ENCODE measurements around the gene HLA-A. TPM values are rescaled to one million over a fixed set of nuclear protein-coding genes. Genes with fewer than 3 reads are reported as not detected.
A peak's percentile ranks its signal among the peaks of the same experiment; 100 is the strongest.

The HLA-A gene
- total RNA-seq, result 1,000 to 10,000 TPM; 1,960 to 2,242 TPM
- 3,469 to 4,113 reads per million in 2 donors for total RNA-seq

GRCh38 chr6:29942275-29943052 lies at the start of gene HLA-A:
TSS of gene HLA-A (plus strand) at chr6:29942532. CDS start at chr6:29942554, 22 bp downstream.
- Mint-ChIP-seq H3K27me3 (no peaks in the 10 kb centered on the region), H3K27ac (peak within 1 kb of the TSS; percentile 100), H3K36me3 (ENCODE audit: low read depth) (peaks cover 16% of the 10 kb centered on the region), H3K4me1 (peaks cover 33% of the 10 kb centered on the region), H3K4me3 (peak within 1 kb of the TSS; percentile 97)
- ATAC-seq, result peak; percentile 86
- peak; percentile 82 to 89 (median 87) for DNase-seq
- no peaks in the 10 kb centered on the region for H3K9me3 ChIP-seq (ENCODE audit: control insufficient read depth, low read length, poor library complexity, severe bottlenecking)

- Mint-ChIP-seq H3K36me3 (ENCODE audit: low read depth) (no peaks in the 10 kb centered on the region), H3K4me3 (no peak overlapping the region), H3K4me1 (peaks cover 2% of the 10 kb centered on the region), H3K27me3 (no peaks in the 10 kb centered on the region), H3K27ac (no peak overlapping the region)
- ATAC-seq (no peak), DNase-seq (no peak)
- H3K9me3 ChIP-seq (ENCODE audit: control insufficient read depth, low read length, poor library complexity, severe bottlenecking), result no peaks in the 10 kb centered on the region
Measured at GRCh38 chr6:29892696-29893095, 49.6 kb upstream of the HLA-A start.

GRCh38 chr6:29899281-29899680 lies 43.1 kb upstream of the HLA-A start:
- no peak overlapping the region for H3K27ac Mint-ChIP-seq

GRCh38 chr6:29905286-29905685 lies 37.0 kb upstream of the HLA-A start:
- Mint-ChIP-seq H3K36me3 (ENCODE audit: low read depth) (no peaks in the 10 kb centered on the region), H3K4me1 (peaks cover 4% of the 10 kb centered on the region), H3K27me3 (no peaks in the 10 kb centered on the region), H3K27ac (no peak overlapping the region), H3K4me3 (no peak overlapping the region)
- no peaks in the 10 kb centered on the region for H3K9me3 ChIP-seq (ENCODE audit: control insufficient read depth, low read length, poor library complexity, severe bottlenecking)
- no peak for DNase-seq
- ATAC-seq, result no peak

More at GRCh38 chr6:29899281-29899680, 43.1 kb upstream of the HLA-A start:
- peaks cover 2% of the 10 kb centered on the region for H3K4me1 Mint-ChIP-seq
- no peaks in the 10 kb centered on the region for H3K36me3 Mint-ChIP-seq (ENCODE audit: low read depth)
- ATAC-seq (no peak), DNase-seq (no peak)
- no peaks in the 10 kb centered on the region for H3K9me3 ChIP-seq (ENCODE audit: control insufficient read depth, low read length, poor library complexity, severe bottlenecking)
- H3K4me3 Mint-ChIP-seq, result no peak overlapping the region
- no peaks in the 10 kb centered on the region for H3K27me3 Mint-ChIP-seq

GRCh38 chr6:29907637-29908340 lies 34.5 kb upstream of the HLA-A start:
- Mint-ChIP-seq H3K27me3 (peaks cover 7% of the 10 kb centered on the region), H3K4me3 (no peak overlapping the region), H3K27ac (no peak overlapping the region), H3K4me1 (peaks cover 6% of the 10 kb centered on the region), H3K36me3 (ENCODE audit: low read depth) (no peaks in the 10 kb centered on the region)
- ATAC-seq (no peak), DNase-seq (no peak)
- H3K9me3 ChIP-seq (ENCODE audit: control insufficient read depth, low read length, poor library complexity, severe bottlenecking), result no peaks in the 10 kb centered on the region

GRCh38 chr6:29908341-29908662 lies 34.0 kb upstream of the HLA-A start:
- Mint-ChIP-seq H3K4me1 (peaks cover 6% of the 10 kb centered on the region), H3K36me3 (ENCODE audit: low read depth) (no peaks in the 10 kb centered on the region), H3K27me3 (peaks cover 9% of the 10 kb centered on the region), H3K27ac (no peak overlapping the region), H3K4me3 (no peak overlapping the region)
- ATAC-seq, result no peak
- DNase-seq, result no peak
- H3K9me3 ChIP-seq (ENCODE audit: control insufficient read depth, low read length, poor library complexity, severe bottlenecking), result no peaks in the 10 kb centered on the region

- ATAC-seq, result no peak
- H3K27ac Mint-ChIP-seq, result no peak overlapping the region
Measured at GRCh38 chr6:29908710-29909109, 33.6 kb upstream of the HLA-A start.

GRCh38 chr6:29909985-29910384 lies 32.3 kb upstream of the HLA-A start:
- Mint-ChIP-seq H3K36me3 (ENCODE audit: low read depth) (no peaks in the 10 kb centered on the region), H3K4me3 (no peak overlapping the region), H3K27ac (no peak overlapping the region), H3K27me3 (peaks cover 9% of the 10 kb centered on the region), H3K4me1 (peaks cover 4% of the 10 kb centered on the region)
- no peaks in the 10 kb centered on the region for H3K9me3 ChIP-seq (ENCODE audit: control insufficient read depth, low read length, poor library complexity, severe bottlenecking)
- ATAC-seq (no peak), DNase-seq (no peak)

More at GRCh38 chr6:29908710-29909109, 33.6 kb upstream of the HLA-A start:
- H3K9me3 ChIP-seq (ENCODE audit: control insufficient read depth, low read length, poor library complexity, severe bottlenecking), result no peaks in the 10 kb centered on the region
- Mint-ChIP-seq H3K4me3 (no peak overlapping the region), H3K4me1 (peaks cover 4% of the 10 kb centered on the region), H3K36me3 (ENCODE audit: low read depth) (no peaks in the 10 kb centered on the region), H3K27me3 (peaks cover 9% of the 10 kb centered on the region)
- DNase-seq, result no peak

- no peaks in the 10 kb centered on the region for H3K36me3 Mint-ChIP-seq (ENCODE audit: low read depth)
- no peaks in the 10 kb centered on the region for H3K9me3 ChIP-seq (ENCODE audit: control insufficient read depth, low read length, poor library complexity, severe bottlenecking)
- H3K27me3 Mint-ChIP-seq, result peaks cover 9% of the 10 kb centered on the region
- DNase-seq (no peak), ATAC-seq (no peak)
- peaks cover 2% of the 10 kb centered on the region for H3K4me1 Mint-ChIP-seq
- no peak overlapping the region for H3K4me3 Mint-ChIP-seq
- H3K27ac Mint-ChIP-seq, result no peak overlapping the region
Measured at GRCh38 chr6:29912840-29913239, 29.5 kb upstream of the HLA-A start.

GRCh38 chr6:29916741-29917140 lies 25.6 kb upstream of the HLA-A start:
- H3K4me1 Mint-ChIP-seq, result peaks cover 2% of the 10 kb centered on the region
- H3K36me3 Mint-ChIP-seq (ENCODE audit: low read depth), result no peaks in the 10 kb centered on the region
- no peak overlapping the region for H3K27ac Mint-ChIP-seq
- H3K4me3 Mint-ChIP-seq, result no peak overlapping the region
- H3K27me3 Mint-ChIP-seq, result peaks cover 9% of the 10 kb centered on the region
- DNase-seq, result no peak
- no peak for ATAC-seq
- H3K9me3 ChIP-seq (ENCODE audit: control insufficient read depth, low read length, poor library complexity, severe bottlenecking), result no peaks in the 10 kb centered on the region

GRCh38 chr6:29917857-29918256 lies 24.5 kb upstream of the HLA-A start:
- Mint-ChIP-seq H3K27ac (no peak overlapping the region), H3K27me3 (peaks cover under 1% of the 10 kb centered on the region), H3K36me3 (ENCODE audit: low read depth) (no peaks in the 10 kb centered on the region), H3K4me3 (no peak overlapping the region), H3K4me1 (no peaks in the 10 kb centered on the region)
- no peaks in the 10 kb centered on the region for H3K9me3 ChIP-seq (ENCODE audit: control insufficient read depth, low read length, poor library complexity, severe bottlenecking)
- DNase-seq, result no peak
- no peak for ATAC-seq

GRCh38 chr6:29919506-29920445 lies 22.6 kb upstream of the HLA-A start:
- H3K9me3 ChIP-seq (ENCODE audit: control insufficient read depth, low read length, poor library complexity, severe bottlenecking), result no peaks in the 10 kb centered on the region
- H3K4me3 Mint-ChIP-seq, result no peak overlapping the region
- no peak overlapping the region for H3K27ac Mint-ChIP-seq
- no peak for ATAC-seq
- DNase-seq, result no peak
- H3K27me3 Mint-ChIP-seq, result no peaks in the 10 kb centered on the region
- H3K36me3 Mint-ChIP-seq (ENCODE audit: low read depth), result no peaks in the 10 kb centered on the region
- peaks cover 2% of the 10 kb centered on the region for H3K4me1 Mint-ChIP-seq

- Mint-ChIP-seq H3K4me1 (peaks cover 8% of the 10 kb centered on the region), H3K4me3 (no peak overlapping the region), H3K27ac (peak overlapping the region; percentile 90), H3K36me3 (ENCODE audit: low read depth) (no peaks in the 10 kb centered on the region), H3K27me3 (no peaks in the 10 kb centered on the region)
- ATAC-seq (no peak), DNase-seq (no peak)
- no peaks in the 10 kb centered on the region for H3K9me3 ChIP-seq (ENCODE audit: control insufficient read depth, low read length, poor library complexity, severe bottlenecking)
Measured at GRCh38 chr6:29924287-29924686, 18.0 kb upstream of the HLA-A start.

Measured in T-helper 17 cell (primary cell).